K562 (cell line): ENCODE data around the gene HS3ST3A1.

ENCODE experiments used
- RAD21 ChIP-seq, 2 experiments: fragments of 250-450 bp in 1 of 2; fragments of 450-650 bp in 1 of 2; sonication (Bioruptor Pico) in 1 of 2; formaldehyde crosslinking in 1 of 2; IDR thresholded peaks in 1 of 2; conservative IDR thresholded peaks in 1 of 2; 2 replicates each; pipeline versions ENCODE4 v1.4.0 to v1.8.0; 2020 to 2022; ENCODE audit warnings: mild to moderate bottlenecking in 2 of 2, moderate library complexity in 1 of 2
- ZNF354B ChIP-seq: fragments of 250-450 bp; sonication (Bioruptor Pico); IDR thresholded peaks from 2 replicates; pipeline ENCODE4 v1.4.0; 2020

DNA sequence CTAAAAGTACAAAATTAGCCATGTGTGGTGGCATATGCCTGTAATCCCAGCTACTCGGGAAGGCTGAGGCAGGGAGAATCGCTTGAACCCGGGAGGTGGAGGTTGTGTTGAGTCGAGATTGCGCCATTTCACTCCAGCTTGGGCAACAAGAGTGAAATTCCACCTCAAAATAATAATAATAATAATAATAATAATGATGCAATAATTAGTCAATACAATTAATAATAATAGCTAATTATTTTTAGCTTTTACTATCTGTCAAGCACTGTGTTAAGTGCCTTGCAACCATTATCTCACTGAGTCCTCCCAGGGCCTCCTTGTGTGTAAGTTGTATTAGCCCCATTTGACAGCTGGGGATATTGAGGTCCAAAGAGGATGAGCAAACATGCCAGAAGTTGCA lies 14.3 kb upstream of the HS3ST3A1 start:
- TF ChIP-seq ZNF354B (CRISPR knock-in tag) = no peak
- TF ChIP-seq RAD21 (CRISPR knock-in tag; conservative IDR thresholded peaks at IDR 0.05 in 1 of 2, IDR thresholded peaks at IDR 0.05 in 1 of 2) = no peak
